Body of pancreas (tissue), 4 donors: ENCODE measurements around the gene C5.

Experiments used
- CTCF ChIP-seq, 7 experiments: fragments of 450-650 bp in 4 of 7; fragments of 200-600 bp in 3 of 7; sonication (generic) in 3 of 7; IDR thresholded peaks; one replicate each; pipeline ENCODE4 v1.5.1; 2016 to 2019; ENCODE audit warnings: antibody characterized with exemption in 7 of 7
- POLR2A ChIP-seq, 3 donors: fragments of 450-650 bp; IDR thresholded peaks; one replicate each; pipeline ENCODE4 v1.6.1; 2016; ENCODE audit warnings: antibody characterized with exemption in 3 of 3, mild to moderate bottlenecking in 2 of 3

GRCh38 chr9:120970244-120970643 lies 79.8 kb downstream of the C5 start:
- no peak for TF ChIP-seq CTCF (IDR thresholded peaks at IDR 0.05)
- TF ChIP-seq POLR2A (IDR thresholded peaks at IDR 0.05) = no peak
